ENCODE measurements around the gene CEMP1.

Gene CEMP1

DNA sequence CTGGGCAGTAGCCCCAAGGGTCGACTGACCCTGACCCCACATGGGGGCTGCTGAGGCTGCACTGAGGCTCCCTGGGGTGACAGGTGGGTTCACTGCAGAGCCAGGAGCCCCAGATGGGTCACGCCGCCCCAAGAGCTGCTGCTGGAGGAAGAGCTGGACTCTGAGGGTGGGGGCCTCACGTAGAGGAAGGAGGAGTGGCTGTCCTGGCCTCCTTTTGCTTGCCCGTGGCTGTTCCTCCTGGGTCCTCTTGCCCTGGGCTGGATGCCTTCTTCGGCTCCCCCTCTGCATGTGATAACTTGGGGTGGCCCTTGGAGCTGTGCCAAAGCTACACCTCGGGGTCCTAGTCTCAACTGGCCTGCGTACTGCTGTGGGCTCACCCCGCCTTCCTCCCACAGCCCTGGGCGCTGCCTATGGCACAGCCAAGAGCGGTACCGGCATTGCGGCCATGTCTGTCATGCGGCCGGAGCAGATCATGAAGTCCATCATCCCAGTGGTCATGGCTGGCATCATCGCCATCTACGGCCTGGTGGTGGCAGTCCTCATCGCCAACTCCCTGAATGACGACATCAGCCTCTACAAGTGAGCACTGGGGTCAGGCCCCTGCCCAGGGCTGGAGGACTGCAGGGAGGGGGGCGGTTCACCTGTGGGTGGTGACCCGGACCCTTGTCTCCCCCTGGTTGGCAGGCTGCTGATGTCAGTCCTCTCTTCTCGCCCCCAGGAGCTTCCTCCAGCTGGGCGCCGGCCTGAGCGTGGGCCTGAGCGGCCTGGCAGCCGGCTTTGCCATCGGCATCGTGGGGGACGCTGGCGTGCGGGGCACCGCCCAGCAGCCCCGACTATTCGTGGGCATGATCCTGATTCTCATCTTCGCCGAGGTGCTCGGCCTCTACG, 12.1 kb downstream of the CEMP1 start:
- DNase-seq = no peak

DNA sequence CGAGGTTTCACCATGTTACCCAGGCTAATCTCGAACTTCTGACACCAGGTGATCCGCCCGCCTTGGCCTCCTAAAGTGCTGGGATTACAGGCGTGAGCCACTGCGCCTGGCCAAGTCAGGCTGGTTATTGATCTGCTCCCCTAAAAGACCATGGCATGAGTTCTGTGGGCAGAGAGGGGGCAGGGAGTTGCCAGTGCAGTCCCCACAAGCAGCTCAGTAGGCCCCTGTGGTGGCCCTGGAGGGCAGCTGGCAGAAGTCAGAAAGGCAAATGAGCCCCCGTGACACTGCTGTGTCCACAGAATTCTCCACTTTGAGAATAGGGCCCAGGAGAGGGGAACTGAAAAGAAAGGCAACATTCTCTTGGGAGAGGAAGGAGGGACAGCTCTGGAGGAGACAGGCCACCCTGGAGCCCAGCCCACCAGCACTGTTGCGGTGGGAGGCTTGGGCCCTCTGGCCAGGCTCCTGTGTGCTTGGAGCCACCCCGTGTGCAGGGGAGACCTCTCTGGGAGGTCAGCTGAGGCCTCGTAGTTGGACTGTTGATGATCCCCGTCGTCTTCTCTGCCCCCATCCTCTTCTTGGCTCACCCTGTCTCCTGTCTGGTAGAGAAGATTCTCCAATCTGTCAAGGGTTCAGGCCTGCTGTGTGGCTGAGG, 13.1 kb downstream of the CEMP1 start:
- no peak for DNase-seq

DNA sequence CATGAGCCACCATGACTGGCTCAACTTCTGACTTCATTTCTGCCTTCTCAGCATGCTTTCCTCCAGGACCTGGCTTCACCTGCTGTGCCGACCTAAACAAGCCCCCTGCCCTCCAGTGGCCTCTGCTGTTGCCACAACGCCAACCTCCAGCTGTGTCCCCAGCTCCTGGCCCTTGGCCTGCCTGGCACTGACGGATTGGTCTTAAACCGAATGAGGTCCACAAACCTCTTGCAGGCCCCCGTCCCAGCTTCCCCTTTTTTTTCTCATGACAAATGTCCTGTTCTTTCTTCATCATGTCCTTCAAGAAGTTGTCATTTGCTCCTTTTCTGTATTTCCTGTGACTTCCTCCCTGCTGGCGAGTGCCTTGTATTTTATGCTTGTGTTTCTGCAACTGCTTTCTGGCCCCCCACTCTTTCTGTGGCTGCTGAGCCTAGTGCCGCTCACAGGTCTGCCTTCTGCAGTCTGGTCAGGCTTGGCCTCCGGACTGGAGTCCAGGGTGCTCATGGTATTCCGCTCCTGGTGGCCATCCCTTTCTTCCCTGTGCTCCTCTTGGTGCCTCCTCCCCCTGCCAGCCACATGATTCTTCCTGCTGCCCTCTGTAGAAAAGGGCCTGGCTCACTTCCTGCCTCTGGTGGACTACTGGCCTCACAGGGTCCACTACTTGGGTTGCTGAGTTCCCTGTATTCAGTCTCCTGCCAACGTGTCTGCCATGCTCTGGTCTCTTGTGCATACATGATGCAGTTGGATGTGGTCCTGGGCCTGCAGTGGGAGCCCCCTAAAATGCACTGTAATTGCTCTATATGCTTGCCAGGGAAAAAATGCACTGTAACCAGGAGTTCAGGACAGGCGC, 14.6 kb downstream of the CEMP1 start:
- DNase-seq = no peak

DNA sequence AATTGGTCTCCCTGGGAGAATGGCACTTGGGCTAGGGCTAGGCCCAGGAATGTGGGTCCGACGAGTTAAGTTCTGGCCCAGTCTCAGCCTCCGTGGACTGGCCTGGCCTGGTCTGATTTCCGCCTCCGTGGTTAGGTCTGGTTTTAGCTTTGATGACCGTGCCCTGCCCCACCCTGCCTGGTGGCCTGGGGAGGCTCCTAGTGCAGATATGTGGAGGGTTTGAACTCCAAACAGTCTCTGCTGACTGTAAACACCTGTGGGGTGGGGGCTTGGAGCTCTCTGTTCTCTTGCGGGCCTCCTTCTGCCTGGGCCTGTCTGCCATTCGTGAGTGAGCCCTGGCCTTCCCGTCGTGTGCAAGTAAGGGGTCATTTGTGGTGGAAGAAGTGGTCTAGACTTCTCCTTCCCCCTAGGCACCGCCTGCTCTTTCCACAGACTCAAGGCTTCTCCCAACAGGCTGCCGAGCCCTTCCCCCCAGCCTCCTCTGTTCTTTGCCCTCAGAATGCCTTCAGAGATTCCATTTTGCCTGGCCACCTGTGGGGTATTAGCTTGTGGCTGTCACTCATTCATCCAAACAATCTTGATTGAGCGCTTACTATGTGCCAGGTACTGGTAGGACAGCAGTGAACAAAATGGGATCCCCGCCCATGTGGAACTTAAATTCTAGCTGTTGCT, 15.9 kb downstream of the CEMP1 start:
- DNase-seq = no peak

DNA sequence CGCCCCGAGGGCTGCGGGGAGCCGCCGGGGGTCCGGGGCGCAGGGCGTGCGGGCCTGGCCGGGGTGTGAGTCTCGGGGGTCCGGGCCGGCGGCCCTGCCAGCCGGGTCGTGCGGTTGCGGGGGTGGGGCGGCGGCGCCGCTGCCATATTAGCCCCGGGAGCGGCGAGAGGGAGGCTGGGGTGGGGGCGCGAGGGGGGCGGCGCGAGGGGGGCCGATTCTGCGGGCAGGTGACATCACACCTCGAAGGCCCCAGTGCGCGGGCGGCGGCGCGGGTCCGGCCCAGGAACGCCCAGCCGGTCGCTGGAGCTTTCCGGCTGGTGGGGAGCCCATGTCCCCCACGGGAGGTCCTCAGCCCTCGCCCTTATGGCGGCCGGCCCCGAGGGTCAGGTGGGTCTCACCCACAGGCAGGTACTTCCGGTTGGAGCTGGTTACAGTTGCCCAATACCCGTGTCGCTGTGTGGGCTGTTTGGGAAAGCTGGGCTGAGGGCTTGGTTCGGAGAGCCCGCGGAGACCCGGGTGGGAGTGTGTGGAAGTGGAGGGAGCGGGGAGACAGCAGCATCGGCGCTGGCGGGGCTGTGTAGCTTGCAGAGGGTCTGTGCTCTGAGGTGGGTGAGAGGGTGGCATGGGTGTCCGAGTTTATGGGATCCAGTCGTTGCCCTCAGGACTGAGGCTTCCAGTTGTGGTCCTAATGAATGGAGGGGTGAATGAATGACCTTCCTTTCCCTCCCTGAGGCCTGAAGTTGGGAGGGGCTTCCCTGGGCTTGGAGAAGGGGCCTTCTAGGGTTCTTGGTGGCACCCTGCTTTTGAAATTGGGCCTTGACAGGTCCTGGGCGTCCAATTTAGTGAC, 16.7 kb downstream of the CEMP1 start:
- DNase-seq = peak; percentile 60

DNA sequence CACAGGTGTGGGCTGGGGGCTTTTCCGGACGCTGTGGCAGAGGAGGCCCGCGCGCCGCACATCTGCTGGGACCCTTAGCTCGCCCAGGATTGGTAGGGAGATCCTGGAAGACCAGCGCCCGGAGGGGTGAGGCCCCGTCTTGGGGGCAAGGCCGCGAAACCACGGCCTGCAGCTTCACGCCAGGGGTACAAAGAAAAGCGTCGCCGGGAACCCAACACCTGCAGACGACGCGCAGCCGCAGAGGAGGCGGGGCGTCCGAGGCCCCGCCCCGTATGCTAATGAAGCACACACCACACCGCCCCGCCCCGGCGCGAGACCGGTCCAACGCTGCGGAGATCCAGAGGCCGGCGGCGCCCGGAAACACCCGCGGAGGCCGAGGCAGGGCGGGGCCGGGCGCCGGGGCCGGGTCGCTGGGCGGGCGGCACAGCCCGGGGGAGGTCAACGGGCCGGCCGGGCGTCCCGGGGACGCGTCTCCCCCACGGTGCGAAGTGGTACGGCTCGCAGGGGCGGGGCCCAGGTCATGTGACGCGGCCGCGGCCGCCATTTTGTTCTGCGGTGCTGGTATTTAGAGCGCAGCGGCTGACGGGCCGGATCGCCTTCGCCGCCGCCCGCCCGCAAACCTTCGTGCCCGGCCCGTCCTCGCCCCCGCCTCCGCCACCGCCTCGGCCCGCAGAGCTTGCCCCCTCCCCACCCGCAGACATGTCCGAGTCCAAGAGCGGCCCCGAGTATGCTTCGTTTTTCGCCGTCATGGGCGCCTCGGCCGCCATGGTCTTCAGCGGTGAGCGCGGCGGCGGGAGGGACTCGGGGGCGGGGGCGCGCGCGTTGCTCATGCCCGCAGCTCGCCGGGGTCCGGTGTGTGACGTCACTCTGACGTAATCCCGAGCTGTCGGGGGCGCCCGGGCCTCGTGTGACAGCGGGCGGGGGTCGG, 17.5 kb downstream of the CEMP1 start, which contains the start of gene ATP6V0C:
Gene ATP6V0C, plus strand, starts transcription at position 548 of the 928 bp plus-strand sequence. Its CDS starts 152 bp downstream, at position 700.
- DNase-seq = peak; percentile 94

DNA sequence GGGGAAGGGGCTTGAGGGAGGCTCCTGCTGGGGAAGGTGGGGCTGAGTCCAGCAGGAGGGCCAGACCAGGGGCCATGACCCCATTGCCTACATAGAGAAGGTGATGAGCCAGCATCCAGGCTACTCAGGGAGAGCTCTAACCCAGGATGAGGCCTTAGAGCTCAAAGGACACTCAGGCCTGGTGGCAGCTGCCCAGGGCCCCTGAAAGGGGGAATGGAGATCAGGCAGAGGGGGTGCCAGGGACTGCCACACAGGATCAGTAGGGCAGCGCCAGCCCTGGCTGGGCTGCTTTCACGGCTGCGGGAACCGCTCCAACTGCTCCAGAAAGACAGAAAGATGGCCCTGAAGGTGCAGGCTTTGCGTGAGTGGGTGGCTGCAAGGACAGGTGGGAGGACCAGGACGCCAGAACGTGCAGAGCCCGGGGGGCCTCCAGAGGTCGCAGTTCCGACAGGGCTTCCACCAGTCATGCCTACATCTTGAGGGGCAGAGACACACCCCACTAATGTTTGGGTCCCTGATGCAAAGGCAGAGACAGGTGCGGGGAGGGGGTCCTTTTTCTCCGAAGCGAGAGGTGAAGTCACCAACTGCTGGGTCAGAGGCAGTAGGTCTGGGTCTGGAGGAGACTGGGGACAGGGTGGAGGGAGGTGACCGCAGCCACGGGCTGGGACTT, 18.3 kb downstream of the CEMP1 start:
- peak; percentile 47 for DNase-seq

DNA sequence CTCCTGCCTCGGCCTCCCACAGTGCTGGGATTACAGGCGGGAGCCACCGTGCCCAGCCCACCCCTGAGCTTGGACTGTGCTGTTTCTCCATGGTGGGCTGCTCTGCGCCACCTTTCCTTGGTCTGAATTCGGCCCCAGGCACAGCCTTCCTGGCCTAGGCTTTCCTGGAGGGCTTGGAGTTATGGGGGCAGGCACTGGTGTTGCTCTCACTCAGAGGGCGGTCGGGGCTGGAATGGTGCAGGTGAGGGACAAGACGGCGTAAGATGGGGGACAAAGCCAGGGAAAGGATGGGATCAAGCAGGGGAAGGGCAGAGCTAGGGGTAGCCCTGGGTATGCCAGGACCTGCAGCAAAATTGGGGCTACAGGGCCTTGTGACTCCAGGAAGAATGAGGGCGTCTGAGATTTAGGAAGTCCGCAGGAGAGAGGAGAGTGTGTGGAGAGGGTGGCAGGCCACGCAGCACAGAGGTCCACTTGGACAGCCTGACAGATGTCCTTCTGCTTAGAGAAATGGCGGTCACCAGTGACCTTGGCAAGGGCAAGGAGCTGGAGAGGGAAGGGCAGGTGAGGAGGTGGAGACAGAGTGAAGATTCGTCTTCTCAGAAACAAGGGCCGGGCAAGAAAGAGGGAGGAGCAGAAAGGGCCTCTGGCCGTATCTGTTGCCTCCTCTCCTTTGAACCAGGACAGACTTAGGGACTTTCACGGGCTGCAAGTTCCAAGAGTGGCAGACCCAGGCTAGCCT, 19.0 kb downstream of the CEMP1 start:
- no peak for DNase-seq

DNA sequence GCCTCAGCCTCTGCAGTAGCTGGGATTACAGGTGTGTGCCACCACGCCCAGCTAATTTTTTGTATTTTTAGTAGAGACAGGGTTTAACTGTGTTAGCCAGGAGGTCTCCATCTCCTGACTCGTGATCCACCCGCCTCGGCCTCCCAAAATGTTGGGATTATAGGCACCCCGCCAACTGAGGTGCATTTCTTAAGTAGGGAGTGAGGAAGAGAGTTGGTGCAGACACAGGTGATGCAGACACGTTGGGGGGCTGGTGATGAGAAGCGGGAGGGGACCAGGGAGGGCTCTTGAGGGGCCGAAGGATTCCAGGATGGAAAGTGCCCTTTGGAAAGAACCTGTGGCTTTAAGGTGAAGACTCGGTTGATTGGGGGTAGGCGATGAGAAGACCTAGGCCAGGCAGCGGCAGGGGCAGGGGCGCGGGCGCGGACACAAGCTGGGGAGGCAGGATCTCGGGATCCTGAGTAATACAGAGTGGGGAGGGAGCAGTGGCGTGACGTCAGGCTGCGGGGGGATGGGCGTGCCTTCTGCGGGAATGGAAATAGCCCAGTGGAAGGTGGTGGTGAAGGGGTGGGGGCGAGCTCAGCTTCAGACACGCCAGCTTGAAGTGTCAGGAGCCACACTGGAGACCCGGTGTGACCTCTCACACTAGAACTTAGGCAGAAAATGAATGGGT, 19.9 kb downstream of the CEMP1 start:
- no peak for DNase-seq

DNA sequence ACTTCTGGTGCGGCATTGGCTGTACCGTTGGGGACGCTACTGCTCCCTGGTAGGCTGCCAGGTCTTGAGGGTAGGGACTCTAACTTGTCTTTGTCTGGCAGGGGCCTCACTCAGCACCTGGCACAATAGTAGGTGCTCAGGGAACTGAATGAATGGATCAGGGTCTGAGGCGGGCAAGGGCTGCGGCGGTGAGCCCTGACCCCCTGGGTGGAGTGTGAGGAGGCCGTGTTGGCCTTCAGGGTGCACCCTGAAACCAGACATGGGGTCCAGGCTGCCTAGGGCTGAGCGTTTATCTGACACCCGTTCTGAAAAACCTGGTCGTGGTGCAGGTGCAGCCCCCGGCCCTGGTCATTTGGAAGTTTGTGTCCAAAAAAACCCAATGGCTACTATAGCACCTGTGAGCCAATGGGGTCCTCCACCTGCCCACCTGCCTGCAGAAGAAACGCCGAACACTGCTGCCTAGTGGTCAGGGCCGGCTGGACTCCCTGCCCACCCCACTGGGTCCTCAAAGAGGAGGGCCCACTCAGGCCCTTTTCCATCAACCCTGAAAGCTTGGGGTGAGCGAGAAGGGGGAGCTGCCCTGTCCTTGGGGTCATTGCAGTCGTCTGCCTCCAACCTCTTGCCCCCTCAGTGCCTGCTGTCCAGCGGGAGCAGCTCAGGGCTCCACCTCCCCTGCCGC, 22.3 kb downstream of the CEMP1 start:
- DNase-seq = no peak

DNA sequence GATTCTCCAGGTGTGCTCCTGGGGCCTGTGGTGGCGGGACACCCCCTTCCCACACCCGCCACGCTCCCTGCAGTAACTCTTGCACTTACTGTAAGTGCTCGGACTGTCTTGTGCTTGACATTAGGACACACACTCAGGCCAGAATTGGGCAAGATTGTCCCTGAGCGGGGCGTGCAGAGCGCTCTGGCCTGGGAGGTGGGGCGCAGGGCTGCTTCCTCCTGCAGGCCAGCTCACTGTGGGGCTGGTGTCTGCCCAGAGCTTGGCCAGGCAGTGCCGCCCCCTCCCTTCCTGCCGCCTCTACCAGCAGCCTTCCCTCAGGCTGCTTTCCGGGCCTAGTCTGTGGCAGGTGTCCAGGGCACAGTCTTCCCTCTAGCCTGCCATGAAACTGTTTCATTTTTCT, 23.5 kb downstream of the CEMP1 start:
- DNase-seq = no peak

DNA sequence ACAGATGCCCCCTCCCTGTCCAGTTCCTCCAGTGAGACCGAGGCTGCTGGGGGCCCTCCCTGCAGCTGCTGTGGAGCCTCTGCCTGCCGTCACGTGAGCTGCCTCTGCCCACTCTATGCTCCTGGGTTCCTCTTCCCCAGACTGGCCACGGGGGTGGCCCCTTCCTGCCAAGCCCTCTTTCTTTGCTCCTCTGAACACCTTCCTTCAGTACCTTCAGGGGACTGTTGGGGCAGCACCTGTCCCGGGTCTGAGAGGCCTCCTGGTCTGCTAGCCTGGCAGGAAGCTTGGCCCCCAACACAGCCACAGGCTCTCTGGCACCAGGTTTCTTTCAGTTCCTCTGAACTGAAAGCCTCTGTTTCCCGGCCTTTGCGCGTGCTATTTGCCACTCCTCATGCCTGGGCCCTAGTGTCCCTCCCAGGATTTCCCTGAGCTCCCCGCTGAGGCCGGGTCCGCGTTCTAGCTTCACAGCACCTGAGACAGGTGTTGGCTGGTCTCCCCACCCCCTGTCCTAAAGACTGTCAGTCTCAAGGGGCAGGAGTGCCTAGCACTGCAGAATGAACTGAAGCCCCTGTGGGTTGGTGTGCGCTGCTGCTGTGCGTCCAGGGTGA, 24.1 kb downstream of the CEMP1 start:
- DNase-seq = no peak

DNA sequence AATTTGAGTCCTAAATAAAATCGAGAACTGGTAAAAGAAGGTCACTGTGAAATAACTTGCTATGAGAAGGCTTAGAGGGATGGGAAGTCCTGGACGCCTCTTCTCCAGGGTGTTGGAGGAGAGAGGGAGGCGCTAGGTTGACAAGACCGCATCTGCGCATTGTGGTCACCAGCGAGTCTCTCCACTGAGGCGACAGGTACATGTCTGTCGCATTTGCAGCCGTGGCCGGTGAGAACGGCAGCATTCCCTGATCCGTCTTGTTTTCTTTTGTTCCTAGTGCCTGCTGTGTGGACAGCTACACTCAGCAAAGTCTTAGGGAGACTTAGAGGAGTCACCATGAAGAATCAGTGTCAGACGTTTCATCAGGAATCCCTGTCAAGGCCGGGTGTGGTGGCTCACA, 25.5 kb downstream of the CEMP1 start:
- no peak for DNase-seq

DNA sequence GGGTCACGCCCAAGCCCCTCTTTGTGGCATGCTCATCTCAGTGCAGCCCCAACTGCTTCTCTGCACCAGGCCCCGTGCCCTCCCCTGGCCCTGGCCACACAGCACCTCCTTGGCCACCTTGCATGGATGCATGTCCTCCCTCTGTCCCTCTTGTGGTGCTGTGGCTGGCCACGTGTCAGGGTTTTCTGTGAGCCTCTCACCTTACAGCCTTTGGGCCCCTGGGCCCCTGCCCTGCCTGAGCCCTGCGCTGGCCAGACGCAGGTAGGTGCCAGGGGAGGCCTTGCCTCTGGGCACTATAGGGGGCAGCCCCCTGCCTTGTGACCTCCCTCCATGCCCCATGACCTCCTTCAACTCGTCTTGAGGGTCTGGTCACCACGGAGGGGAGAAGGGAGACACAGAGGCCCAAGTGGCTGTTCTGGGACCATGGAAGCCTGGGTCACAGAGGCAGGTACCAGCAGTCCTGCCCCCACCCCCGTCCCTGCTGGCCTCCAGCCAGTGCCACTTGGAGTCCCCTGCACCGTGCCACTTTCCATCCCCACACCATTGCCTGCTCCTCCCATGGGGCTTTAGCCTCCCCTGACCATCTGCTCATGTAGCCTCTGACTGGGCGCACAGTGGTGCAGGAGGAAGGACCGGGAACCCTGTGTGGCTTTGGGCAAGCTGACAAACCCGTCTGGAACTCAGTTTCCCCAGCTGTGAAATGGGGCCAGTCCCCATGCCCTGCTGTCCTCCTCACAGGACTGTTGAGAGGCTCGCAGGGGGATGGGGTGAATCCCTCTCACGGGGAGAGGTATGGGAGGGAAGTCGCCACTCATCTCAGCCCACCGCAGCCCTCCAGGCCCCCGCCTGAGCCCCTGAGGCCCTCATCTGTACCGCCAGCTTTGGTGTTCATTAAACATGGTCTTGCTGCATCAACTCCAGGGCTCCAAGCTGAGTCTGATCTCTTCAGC, 29.0 kb downstream of the CEMP1 start:
- DNase-seq = no peak

DNA sequence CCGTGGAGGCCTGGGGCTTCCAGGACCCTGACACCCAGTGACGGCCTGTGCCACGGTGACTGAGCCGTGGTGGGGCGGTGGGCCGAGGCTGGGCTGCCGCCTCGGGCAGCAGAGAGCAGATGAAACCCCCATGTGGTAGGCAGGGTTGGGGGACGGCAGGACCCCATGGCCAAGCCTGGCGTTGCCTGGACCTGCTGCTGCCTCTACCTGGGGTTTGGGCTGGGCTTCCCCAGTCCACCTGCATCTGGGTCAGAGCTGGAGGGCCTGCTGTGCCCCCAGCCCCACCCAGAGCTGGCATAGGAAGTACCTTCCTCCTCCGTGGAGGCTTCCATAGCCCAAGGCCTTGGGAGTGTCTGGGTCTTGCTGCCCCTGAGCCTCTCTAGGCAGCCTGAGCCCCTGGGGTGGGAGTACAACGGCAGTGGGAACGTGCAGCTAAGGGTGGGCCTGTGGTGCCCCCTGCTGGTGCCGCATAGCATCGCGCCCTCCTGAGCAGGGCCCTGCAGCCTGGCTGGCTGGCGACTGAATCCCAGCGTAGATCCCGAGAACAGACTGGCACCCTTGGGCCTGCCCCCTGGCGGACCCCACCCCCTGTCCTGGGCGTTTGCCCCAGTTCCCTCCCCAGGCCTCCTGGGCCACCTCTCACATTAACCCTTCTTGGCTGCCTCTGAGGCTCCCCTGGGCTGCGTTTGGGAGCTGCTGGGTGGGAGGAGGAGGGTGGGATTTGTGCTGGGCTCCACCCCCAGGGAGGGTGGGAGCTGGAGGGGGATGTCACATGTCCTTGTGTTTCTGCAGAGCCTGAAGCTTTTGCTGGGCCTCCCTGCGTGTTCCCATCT, 30.1 kb downstream of the CEMP1 start:
- DNase-seq = peak; percentile 82

All from CD4-positive, alpha-beta T cell treated with Interleukin-17A for 1 hour (primary cell).